ENCODE data around the gene SLC39A3.

DNA sequence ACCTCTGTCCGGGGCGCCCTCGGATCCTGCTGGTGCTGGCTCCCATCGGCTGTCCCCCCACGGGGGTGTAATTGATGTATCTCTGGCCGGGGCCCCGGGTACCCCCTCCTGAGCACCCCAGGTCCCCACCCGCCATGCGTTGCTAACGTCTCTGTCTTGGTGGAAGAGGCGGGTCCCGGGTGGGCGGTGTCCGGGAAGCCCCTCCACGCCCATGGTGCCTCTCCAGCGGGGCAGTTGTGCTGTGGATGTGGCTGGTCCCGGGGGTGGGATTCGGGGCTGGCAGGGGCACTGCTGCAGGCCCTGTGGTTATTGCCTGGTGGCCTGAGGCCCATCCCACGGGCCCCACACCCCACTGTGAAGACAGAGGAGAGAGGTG, 23.6 kb downstream of the SLC39A3 start:
- TF ChIP-seq, protein P1, sequence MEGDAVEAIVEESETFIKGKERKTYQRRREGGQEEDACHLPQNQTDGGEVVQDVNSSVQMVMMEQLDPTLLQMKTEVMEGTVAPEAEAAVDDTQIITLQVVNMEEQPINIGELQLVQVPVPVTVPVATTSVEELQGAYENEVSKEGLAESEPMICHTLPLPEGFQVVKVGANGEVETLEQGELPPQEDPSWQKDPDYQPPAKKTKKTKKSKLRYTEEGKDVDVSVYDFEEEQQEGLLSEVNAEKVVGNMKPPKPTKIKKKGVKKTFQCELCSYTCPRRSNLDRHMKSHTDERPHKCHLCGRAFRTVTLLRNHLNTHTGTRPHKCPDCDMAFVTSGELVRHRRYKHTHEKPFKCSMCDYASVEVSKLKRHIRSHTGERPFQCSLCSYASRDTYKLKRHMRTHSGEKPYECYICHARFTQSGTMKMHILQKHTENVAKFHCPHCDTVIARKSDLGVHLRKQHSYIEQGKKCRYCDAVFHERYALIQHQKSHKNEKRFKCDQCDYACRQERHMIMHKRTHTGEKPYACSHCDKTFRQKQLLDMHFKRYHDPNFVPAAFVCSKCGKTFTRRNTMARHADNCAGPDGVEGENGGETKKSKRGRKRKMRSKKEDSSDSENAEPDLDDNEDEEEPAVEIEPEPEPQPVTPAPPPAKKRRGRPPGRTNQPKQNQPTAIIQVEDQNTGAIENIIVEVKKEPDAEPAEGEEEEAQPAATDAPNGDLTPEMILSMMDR (IDR thresholded peaks at IDR 0.05), result no peak
- TF ChIP-seq EP300 (IDR thresholded peaks at IDR 0.05), result no peak

Measured in upper lobe of left lung (tissue), 4 donors.